SK-N-SH treated with all-trans-retinoic acid at 6 μM for 48 hours (cell line): ENCODE measurements around the gene ARHGAP24.
"Not testable (repeated sequence)": the region's sequence is repeated elsewhere in the genome, so short reads cannot be mapped to it uniquely, and the experiment has no call there.

Experiments used
- ATAC-seq: fragments of 200-7000 bp; cut with Tn5 transposase; 3 replicates; pipeline ENCODE4 v1.9.1; 2020; ENCODE audit warnings: mild to moderate bottlenecking, moderate library complexity
- ARNTL ChIP-seq: fragments of 450-650 bp; formaldehyde crosslinking; IDR thresholded peaks from 2 replicates; pipeline ENCODE4 v1.5.0; 2020; ENCODE audit warnings: low read depth, mild to moderate bottlenecking, moderate library complexity, borderline replicate concordance
- BACH2 ChIP-seq: fragments of 250-450 bp; sonication (Bioruptor Pico); IDR thresholded peaks from 2 replicates; pipeline ENCODE4 v1.9.0; 2021; ENCODE audit warnings: mild to moderate bottlenecking, borderline replicate concordance
- CSDC2 ChIP-seq: fragments of 250-450 bp; sonication (Bioruptor Pico); IDR thresholded peaks from 2 replicates; pipeline ENCODE4 v1.5.0; 2020; ENCODE audit warnings: mild to moderate bottlenecking, moderate library complexity
- ESRRG ChIP-seq: fragments of 250-450 bp; sonication (Bioruptor Pico); IDR thresholded peaks from 2 replicates; pipeline ENCODE4 v1.6.1; 2021; ENCODE audit warnings: mild to moderate bottlenecking
- GLIS3 ChIP-seq: fragments of 250-450 bp; sonication (Bioruptor Pico); IDR thresholded peaks from 2 replicates; pipeline ENCODE4 v1.5.0; 2020; ENCODE audit warnings: mild to moderate bottlenecking, moderate library complexity
- ISL1 ChIP-seq: fragments of 250-450 bp; sonication (Bioruptor Pico); IDR thresholded peaks from 2 replicates; pipeline ENCODE4 v2.1.2; 2022; ENCODE audit warnings: mild to moderate bottlenecking, moderate library complexity
- OSR1 ChIP-seq: fragments of 250-450 bp; sonication (Bioruptor Pico); IDR thresholded peaks from 2 replicates; pipeline ENCODE4 v1.8.0; 2022; ENCODE audit warnings: moderate library complexity, mild to moderate bottlenecking, inconsistent platforms
- PPARA ChIP-seq: fragments of 250-450 bp; sonication (Bioruptor Pico); IDR thresholded peaks from 2 replicates; pipeline ENCODE4 v1.5.0; 2020; ENCODE audit warnings: mild to moderate bottlenecking, borderline replicate concordance
- RARB ChIP-seq: fragments of 250-450 bp; sonication (Bioruptor Pico); IDR thresholded peaks from 2 replicates; pipeline ENCODE4 v1.8.0; 2021; ENCODE audit warnings: mild to moderate bottlenecking, moderate library complexity
- SNAI2 ChIP-seq: fragments of 250-450 bp; sonication (Bioruptor Pico); IDR thresholded peaks from 2 replicates; pipeline ENCODE4 v1.5.0; 2020; ENCODE audit warnings: mild to moderate bottlenecking, moderate library complexity
- TCF4 ChIP-seq: fragments of 250-450 bp; sonication (Bioruptor Pico); IDR thresholded peaks from 2 replicates; pipeline ENCODE4 v1.8.0; 2021; ENCODE audit warnings: mild to moderate bottlenecking, moderate library complexity, borderline replicate concordance
- TOX ChIP-seq: fragments of 250-450 bp; sonication (Bioruptor Pico); IDR thresholded peaks from 2 replicates; pipeline ENCODE4 v1.8.0; 2021; ENCODE audit warnings: mild to moderate bottlenecking, moderate library complexity, borderline replicate concordance
- ZC3H10 ChIP-seq: fragments of 250-450 bp; sonication (Bioruptor Pico); IDR thresholded peaks from 2 replicates; pipeline ENCODE4 v1.5.1; 2021; ENCODE audit warnings: mild to moderate bottlenecking, moderate library complexity
- ZFP3 ChIP-seq: fragments of 250-450 bp; sonication (Bioruptor Pico); IDR thresholded peaks from 2 replicates; pipeline ENCODE4 v1.5.0; 2020; ENCODE audit warnings: mild to moderate bottlenecking, moderate library complexity
- ZFP30 ChIP-seq: fragments of 450-650 bp; formaldehyde crosslinking; IDR thresholded peaks from 2 replicates; pipeline ENCODE4 v1.5.0; 2022; ENCODE audit warnings: mild to moderate bottlenecking, moderate library complexity
- ZNF565 ChIP-seq: fragments of 450-650 bp; formaldehyde crosslinking; conservative IDR thresholded peaks from 2 replicates; pipeline ENCODE4 v1.5.0; 2020; ENCODE audit warnings: low read depth, mild to moderate bottlenecking, moderate library complexity
- ZNF70 ChIP-seq: fragments of 450-650 bp; formaldehyde crosslinking; IDR thresholded peaks from 2 replicates; pipeline ENCODE4 v1.5.0; 2020; ENCODE audit warnings: mild to moderate bottlenecking, moderate library complexity
- ZNF8 ChIP-seq: fragments of 450-650 bp; formaldehyde crosslinking; IDR thresholded peaks from 2 replicates; pipeline ENCODE4 v1.5.0; 2020; ENCODE audit warnings: mild to moderate bottlenecking, moderate library complexity
- TF ChIP-seq, protein P1 (sequence below): fragments of 250-450 bp; sonication (Bioruptor Pico); IDR thresholded peaks from 2 replicates; pipeline ENCODE4 v1.8.0; 2021; ENCODE audit warnings: low read depth, mild to moderate bottlenecking, moderate library complexity, borderline replicate concordance
- TF ChIP-seq, protein P2 (sequence below): fragments of 250-450 bp; sonication (Bioruptor Pico); IDR thresholded peaks from 2 replicates; pipeline ENCODE4 v1.8.0; 2020; ENCODE audit warnings: mild to moderate bottlenecking, moderate library complexity, borderline replicate concordance
- TF ChIP-seq, protein P3 (sequence below): fragments of 250-450 bp; sonication (Bioruptor Pico); IDR thresholded peaks from 2 replicates; pipeline ENCODE4 v1.5.1; 2021; ENCODE audit warnings: mild to moderate bottlenecking, moderate library complexity
- TF ChIP-seq, protein P4 (sequence below): fragments of 250-450 bp; sonication (Bioruptor Pico); IDR thresholded peaks from 2 replicates; pipeline ENCODE4 v1.5.0; 2020; ENCODE audit warnings: mild to moderate bottlenecking, moderate library complexity
- TF ChIP-seq, protein P5 (sequence below): fragments of 250-450 bp; sonication (Bioruptor Pico); IDR thresholded peaks from 2 replicates; pipeline ENCODE4 v1.5.1; 2020; ENCODE audit warnings: low read depth, mild to moderate bottlenecking, moderate library complexity

ARHGAP24 gene

DNA sequence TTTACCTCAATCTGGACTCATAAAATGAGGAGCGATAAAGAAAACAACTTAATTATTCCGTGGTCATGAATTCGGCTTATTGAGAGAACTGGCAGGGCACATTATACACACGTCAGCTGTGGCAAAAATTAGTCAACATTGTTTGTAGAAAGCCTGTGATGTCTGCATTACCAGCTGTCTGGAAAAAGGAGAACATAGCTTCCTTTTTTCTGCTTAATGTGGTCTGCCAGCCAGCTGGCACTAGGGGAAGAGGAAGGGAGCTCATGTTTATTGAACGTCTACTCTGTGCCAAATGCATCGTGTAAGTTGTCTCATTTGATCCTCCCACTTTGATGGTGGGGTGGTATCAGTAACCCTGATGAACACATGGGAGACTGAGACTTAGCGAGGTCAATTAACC is 367.6 kb downstream of the ARHGAP24 start:
- ATAC-seq: no peak
- no peak for TF ChIP-seq ARNTL (CRISPR knock-in tag)
- TF ChIP-seq, protein P1, sequence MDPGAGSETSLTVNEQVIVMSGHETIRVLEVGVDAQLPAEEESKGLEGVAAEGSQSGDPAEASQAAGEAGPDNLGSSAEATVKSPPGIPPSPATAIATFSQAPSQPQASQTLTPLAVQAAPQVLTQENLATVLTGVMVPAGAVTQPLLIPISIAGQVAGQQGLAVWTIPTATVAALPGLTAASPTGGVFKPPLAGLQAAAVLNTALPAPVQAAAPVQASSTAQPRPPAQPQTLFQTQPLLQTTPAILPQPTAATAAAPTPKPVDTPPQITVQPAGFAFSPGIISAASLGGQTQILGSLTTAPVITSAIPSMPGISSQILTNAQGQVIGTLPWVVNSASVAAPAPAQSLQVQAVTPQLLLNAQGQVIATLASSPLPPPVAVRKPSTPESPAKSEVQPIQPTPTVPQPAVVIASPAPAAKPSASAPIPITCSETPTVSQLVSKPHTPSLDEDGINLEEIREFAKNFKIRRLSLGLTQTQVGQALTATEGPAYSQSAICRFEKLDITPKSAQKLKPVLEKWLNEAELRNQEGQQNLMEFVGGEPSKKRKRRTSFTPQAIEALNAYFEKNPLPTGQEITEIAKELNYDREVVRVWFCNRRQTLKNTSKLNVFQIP: no peak
- no peak for TF ChIP-seq ZFP30
- no peak for TF ChIP-seq OSR1
- TF ChIP-seq, protein P2, sequence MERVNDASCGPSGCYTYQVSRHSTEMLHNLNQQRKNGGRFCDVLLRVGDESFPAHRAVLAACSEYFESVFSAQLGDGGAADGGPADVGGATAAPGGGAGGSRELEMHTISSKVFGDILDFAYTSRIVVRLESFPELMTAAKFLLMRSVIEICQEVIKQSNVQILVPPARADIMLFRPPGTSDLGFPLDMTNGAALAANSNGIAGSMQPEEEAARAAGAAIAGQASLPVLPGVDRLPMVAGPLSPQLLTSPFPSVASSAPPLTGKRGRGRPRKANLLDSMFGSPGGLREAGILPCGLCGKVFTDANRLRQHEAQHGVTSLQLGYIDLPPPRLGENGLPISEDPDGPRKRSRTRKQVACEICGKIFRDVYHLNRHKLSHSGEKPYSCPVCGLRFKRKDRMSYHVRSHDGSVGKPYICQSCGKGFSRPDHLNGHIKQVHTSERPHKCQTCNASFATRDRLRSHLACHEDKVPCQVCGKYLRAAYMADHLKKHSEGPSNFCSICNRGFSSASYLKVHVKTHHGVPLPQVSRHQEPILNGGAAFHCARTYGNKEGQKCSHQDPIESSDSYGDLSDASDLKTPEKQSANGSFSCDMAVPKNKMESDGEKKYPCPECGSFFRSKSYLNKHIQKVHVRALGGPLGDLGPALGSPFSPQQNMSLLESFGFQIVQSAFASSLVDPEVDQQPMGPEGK (CRISPR knock-in tag): no peak
- TF ChIP-seq, protein P3, sequence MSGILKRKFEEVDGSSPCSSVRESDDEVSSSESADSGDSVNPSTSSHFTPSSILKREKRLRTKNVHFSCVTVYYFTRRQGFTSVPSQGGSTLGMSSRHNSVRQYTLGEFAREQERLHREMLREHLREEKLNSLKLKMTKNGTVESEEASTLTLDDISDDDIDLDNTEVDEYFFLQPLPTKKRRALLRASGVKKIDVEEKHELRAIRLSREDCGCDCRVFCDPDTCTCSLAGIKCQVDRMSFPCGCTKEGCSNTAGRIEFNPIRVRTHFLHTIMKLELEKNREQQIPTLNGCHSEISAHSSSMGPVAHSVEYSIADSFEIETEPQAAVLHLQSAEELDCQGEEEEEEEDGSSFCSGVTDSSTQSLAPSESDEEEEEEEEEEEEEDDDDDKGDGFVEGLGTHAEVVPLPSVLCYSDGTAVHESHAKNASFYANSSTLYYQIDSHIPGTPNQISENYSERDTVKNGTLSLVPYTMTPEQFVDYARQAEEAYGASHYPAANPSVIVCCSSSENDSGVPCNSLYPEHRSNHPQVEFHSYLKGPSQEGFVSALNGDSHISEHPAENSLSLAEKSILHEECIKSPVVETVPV: no peak
- no peak for TF ChIP-seq PPARA (CRISPR knock-in tag)
- TF ChIP-seq BACH2: no peak
- no peak for TF ChIP-seq CSDC2 (CRISPR knock-in tag)
- TF ChIP-seq, protein P4, sequence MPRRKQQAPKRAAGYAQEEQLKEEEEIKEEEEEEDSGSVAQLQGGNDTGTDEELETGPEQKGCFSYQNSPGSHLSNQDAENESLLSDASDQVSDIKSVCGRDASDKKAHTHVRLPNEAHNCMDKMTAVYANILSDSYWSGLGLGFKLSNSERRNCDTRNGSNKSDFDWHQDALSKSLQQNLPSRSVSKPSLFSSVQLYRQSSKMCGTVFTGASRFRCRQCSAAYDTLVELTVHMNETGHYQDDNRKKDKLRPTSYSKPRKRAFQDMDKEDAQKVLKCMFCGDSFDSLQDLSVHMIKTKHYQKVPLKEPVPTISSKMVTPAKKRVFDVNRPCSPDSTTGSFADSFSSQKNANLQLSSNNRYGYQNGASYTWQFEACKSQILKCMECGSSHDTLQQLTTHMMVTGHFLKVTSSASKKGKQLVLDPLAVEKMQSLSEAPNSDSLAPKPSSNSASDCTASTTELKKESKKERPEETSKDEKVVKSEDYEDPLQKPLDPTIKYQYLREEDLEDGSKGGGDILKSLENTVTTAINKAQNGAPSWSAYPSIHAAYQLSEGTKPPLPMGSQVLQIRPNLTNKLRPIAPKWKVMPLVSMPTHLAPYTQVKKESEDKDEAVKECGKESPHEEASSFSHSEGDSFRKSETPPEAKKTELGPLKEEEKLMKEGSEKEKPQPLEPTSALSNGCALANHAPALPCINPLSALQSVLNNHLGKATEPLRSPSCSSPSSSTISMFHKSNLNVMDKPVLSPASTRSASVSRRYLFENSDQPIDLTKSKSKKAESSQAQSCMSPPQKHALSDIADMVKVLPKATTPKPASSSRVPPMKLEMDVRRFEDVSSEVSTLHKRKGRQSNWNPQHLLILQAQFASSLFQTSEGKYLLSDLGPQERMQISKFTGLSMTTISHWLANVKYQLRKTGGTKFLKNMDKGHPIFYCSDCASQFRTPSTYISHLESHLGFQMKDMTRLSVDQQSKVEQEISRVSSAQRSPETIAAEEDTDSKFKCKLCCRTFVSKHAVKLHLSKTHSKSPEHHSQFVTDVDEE (CRISPR knock-in tag): no peak
- TF ChIP-seq SNAI2: no peak
- TF ChIP-seq, protein P5, sequence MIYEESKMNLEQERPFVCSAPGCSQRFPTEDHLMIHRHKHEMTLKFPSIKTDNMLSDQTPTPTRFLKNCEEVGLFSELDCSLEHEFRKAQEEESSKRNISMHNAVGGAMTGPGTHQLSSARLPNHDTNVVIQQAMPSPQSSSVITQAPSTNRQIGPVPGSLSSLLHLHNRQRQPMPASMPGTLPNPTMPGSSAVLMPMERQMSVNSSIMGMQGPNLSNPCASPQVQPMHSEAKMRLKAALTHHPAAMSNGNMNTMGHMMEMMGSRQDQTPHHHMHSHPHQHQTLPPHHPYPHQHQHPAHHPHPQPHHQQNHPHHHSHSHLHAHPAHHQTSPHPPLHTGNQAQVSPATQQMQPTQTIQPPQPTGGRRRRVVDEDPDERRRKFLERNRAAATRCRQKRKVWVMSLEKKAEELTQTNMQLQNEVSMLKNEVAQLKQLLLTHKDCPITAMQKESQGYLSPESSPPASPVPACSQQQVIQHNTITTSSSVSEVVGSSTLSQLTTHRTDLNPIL: no peak
- TF ChIP-seq ZC3H10 (CRISPR knock-in tag): no peak
- TF ChIP-seq ZFP3: no peak
- no peak for TF ChIP-seq ZNF8
- no peak for TF ChIP-seq TOX (CRISPR knock-in tag)
- no peak for TF ChIP-seq ISL1 (CRISPR knock-in tag)
- TF ChIP-seq GLIS3: no peak
- TF ChIP-seq ZNF565 (CRISPR knock-in tag): no peak
- no peak for TF ChIP-seq ESRRG (CRISPR knock-in tag)

DNA sequence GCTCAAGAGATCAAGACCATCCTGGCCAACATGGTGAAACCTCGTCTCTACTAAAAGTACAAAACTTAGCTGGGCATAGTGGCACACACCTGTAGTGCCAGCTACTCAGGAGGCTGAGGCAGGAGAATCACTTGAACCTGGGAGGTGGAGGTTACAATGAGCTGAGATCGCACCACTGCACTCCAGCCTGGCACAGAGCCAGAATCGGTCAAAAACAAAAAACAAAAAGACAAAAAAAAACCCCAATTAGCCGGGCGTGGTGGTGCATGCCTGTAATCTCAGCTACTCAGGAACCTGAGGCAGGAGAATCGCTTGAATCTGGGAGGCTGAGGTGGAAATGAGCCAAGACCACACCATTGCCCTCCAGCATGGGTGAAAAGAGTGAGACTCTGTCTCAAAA is 378.8 kb downstream of the ARHGAP24 start:
- ATAC-seq: not testable (repeated sequence)

DNA sequence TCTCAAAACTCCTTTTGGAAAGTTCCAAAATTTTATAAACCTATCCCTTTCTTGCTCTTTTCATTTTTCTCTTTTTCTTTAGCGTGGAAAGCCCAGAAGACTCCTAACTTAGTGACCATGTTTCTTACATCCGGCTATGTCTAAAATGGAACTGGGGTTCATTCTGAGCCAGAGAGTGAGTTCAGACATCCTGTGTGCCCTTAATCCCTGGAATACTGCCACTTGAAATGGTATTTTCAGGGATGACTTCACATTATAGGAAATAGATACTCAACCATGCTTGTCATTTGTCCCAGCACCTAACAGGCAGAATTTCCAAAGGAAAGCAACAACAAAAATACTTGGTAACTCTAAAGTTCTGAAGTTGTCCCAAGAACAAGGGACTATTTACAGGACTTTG is 379.6 kb downstream of the ARHGAP24 start:
- no peak for ATAC-seq
- TF ChIP-seq ZNF70 (CRISPR knock-in tag) (no peak), ZNF8 (no peak), ZFP30 (no peak), BACH2 (no peak), RARB (no peak), SNAI2 (no peak), TCF4 (no peak), CSDC2 (CRISPR knock-in tag) (no peak), PPARA (CRISPR knock-in tag) (no peak), ESRRG (CRISPR knock-in tag) (no peak), OSR1 (no peak), GLIS3 (no peak), ZFP3 (no peak), ZNF565 (CRISPR knock-in tag) (no peak), ISL1 (CRISPR knock-in tag) (no peak), TOX (CRISPR knock-in tag) (no peak), ZC3H10 (CRISPR knock-in tag) (no peak)
- TF ChIP-seq, protein P2 (CRISPR knock-in tag): no peak
- TF ChIP-seq, protein P1: no peak
- TF ChIP-seq, all 23 proteins: peak for 0
